ENCODE data around the gene SAP25. TPM values are rescaled to one million over a fixed set of nuclear protein-coding genes. Genes with fewer than 3 reads are reported as not detected.

SAP25 gene
- total and polyA plus RNA-seq, 12 donors, result 0.36 to 2.3 (median 0.70) TPM; not detected in 5

DNA sequence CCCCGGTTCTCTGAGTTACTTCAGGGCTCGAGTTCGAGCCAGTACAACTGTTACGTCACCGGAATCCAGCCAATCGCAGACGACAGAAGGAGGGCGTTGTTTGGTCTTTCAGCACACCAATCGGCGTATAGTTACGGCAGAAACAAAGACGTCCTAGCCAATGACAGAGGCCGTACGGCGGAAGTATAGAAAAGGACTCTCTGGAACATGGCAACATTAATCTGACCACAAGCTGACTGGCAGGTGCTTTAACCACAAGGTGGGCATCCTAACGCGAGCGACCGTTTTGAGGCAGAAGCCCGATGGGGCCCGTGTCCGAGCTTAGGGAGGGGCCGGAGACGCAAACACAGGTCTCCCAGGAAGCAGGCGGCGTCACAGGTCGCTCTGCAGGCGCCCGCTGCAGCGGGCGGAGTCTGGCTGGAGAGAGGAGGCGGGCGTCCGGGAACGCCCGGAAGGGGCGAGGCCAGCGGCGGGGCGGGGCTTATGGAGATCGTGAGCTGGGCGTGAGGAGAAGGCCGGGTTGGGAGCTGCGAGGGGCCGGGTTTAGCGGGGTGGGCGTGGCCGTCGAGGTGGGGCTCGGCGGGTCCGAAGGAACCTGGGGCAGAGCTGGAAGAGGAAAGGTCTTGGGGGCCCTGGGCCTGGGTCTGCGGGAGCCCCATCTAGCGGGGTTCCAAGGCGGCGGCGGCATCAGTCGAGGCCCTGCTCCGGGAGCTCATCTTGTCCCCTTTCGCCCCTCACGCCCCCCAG is 38.5 kb upstream of the SAP25 start, which contains the start of gene MOSPD3:
TSS of gene MOSPD3 (plus strand) at position 558 of the 747 bp plus-strand sequence. CDS start 252 bp downstream, outside the sequence.
- Histone ChIP-seq H3K27me3 (no peaks in the 10 kb centered on the region), H3K36me3 (peaks cover 0 to 29% (median 0%) of the 10 kb centered on the region in 9 donors), H3K9me3 (no peaks in the 10 kb centered on the region), H3K27ac (peak within 1 kb of the TSS; percentile 65 to 97 (median 91)), H3K4me1 (peaks cover 0 to 20% (median 10%) of the 10 kb centered on the region in 9 donors), H3K4me3 (peak within 1 kb of the TSS; percentile 57 to 97 (median 83))
- WGBS, 2 donors, result 0 to 1% methylated on average over 50 to 61 of the region's 61 CpGs
- DNase-seq, result peak; percentile 99
- intact Hi-C loops (cut with DNase I), result loop anchor here in 6 of 10 donors (1.0 to 10.0 kb wide), 8 partner anchors 26 to 263 kb away; partner anchors contain the start of genes GNB2 (in 4 of the 6), GIGYF1 (in 2 of the 6), FBXO24 (in 1 of the 6) and LRCH4 (in 1 of the 6)
- TF ChIP-seq CTCF (IDR thresholded peaks at IDR 0.05), result no peak
- peak; percentile 97 to 99 (median 98) for ATAC-seq

DNA sequence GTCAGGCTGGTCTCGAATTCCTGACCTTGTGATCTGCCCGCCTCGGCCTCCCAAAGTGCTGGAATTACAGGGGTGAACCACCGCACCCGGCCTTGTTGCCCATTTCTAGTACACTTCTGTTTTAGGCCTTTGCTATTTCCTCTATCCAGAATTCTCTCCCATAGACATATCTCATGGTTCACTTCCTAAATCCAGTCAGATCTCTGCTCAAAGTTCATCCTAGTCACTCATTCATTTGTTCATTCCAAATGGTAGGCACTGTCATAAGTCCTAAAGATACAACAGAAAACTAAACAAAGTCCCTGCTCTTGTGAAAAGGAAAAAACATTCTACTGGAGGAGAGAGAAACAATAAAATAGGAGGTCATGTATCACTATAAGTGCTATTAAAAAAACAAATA is 36.3 kb upstream of the SAP25 start:
- WGBS, 2 donors, result 94 to 96% methylated on average over 5 of the region's 5 CpGs
- intact Hi-C loops (cut with DNase I), result loop anchor here in 5 of 10 donors (5.0 to 10.0 kb wide), 6 partner anchors 62 to 265 kb away; partner anchors contain the start of genes GIGYF1 (in 3 of the 5), GNB2 (in 2 of the 5) and SRRT (in 1 of the 5)
- Histone ChIP-seq H3K4me1 (peaks cover 0 to 31% (median 21%) of the 10 kb centered on the region in 9 donors), H3K27me3 (peaks cover 0 to 11% (median 0%) of the 10 kb centered on the region in 7 donors), H3K9me3 (no peaks in the 10 kb centered on the region), H3K36me3 (peaks cover 0 to 22% (median 0%) of the 10 kb centered on the region in 9 donors), H3K4me3 (no peak overlapping the region), H3K27ac (no peak overlapping the region)
- ATAC-seq (no peak), DNase-seq (no peak)
- no peak for TF ChIP-seq CTCF (IDR thresholded peaks at IDR 0.05)

GRCh38 chr7:100607111-100607510 is 33.4 kb upstream of the SAP25 start:
- no peak for ATAC-seq
- TF ChIP-seq CTCF (IDR thresholded peaks at IDR 0.05), result no peak
- Histone ChIP-seq H3K27ac (no peak overlapping the region), H3K36me3 (peaks cover 0 to 12% (median 0%) of the 10 kb centered on the region in 9 donors), H3K9me3 (no peaks in the 10 kb centered on the region), H3K4me1 (peaks cover 0 to 32% (median 22%) of the 10 kb centered on the region in 9 donors), H3K27me3 (peaks cover 0 to 11% (median 0%) of the 10 kb centered on the region in 7 donors), H3K4me3 (no peak overlapping the region)
- WGBS, 2 donors, result 90 to 95% methylated on average over 8 of the region's 8 CpGs
- no peak for DNase-seq
- intact Hi-C loops (cut with DNase I), result loop anchor here in 3 of 10 donors (5.0 to 10.0 kb wide), 3 partner anchors 65 to 88 kb away; partner anchors contain the start of genes GIGYF1 (in 1 of the 3) and GNB2 (in 1 of the 3)

GRCh38 chr7:100606313-100606712 is 32.6 kb upstream of the SAP25 start:
- H3K9me3 ChIP-seq, result no peaks in the 10 kb centered on the region
- TF ChIP-seq CTCF (IDR thresholded peaks at IDR 0.05), result no peak
- intact Hi-C loops (cut with DNase I), result loop anchor here in 3 of 10 donors (5.0 to 10.0 kb wide), 3 partner anchors 66 to 88 kb away; partner anchors contain the start of genes GIGYF1 (in 1 of the 3) and GNB2 (in 1 of the 3)
- ATAC-seq (no peak), DNase-seq (no peak)
- H3K27ac ChIP-seq, result peak overlapping the region in 2 of 10 donors; percentile 76 to 79
- peaks cover 0 to 11% (median 0%) of the 10 kb centered on the region in 7 donors for H3K27me3 ChIP-seq
- peaks cover 0 to 12% (median 0%) of the 10 kb centered on the region in 9 donors for H3K36me3 ChIP-seq
- peaks cover 0 to 37% (median 23%) of the 10 kb centered on the region in 9 donors for H3K4me1 ChIP-seq
- 86 to 90% methylated on average over 12 of the region's 12 CpGs for WGBS, 2 donors
- peak overlapping the region in 1 of 10 donors; percentile 86 for H3K4me3 ChIP-seq
